GM18873 (cell line): ENCODE results near the gene RASIP1.
"Not testable (repeated sequence)": the region's sequence is repeated elsewhere in the genome, so short reads cannot be mapped to it uniquely, and the experiment has no call there.

Source experiments
- ATAC-seq: cut with Tn5 transposase; IDR thresholded peaks from one replicate; pipeline ENCODE4 v1.9.1; 2021; ENCODE audit warnings: mild to moderate bottlenecking, moderate library complexity, moderate number of reproducible peaks; ENCODE audit not compliant: unreplicated experiment, low FRiP score

The RASIP1 gene

GRCh38 chr19:48737360-48737998, 2.9 kb downstream of the RASIP1 start:
- no peak for ATAC-seq

- no peak for ATAC-seq
Measured at GRCh38 chr19:48735031-48735615, 5.3 kb downstream of the RASIP1 start.

GRCh38 chr19:48734625-48735024, 5.8 kb downstream of the RASIP1 start:
- ATAC-seq = no peak

- no peak for ATAC-seq
Measured at GRCh38 chr19:48731452-48731851, 9.0 kb downstream of the RASIP1 start.

- ATAC-seq = no peak
Measured at GRCh38 chr19:48728911-48729664, 11.3 kb downstream of the RASIP1 start.

GRCh38 chr19:48726556-48726955, 13.9 kb downstream of the RASIP1 start:
- no peak for ATAC-seq

- ATAC-seq = no peak
Measured at GRCh38 chr19:48724796-48725753, 15.3 kb downstream of the RASIP1 start.

- no peak for ATAC-seq
Measured at GRCh38 chr19:48722196-48722708, 18.2 kb downstream of the RASIP1 start.

GRCh38 chr19:48720613-48721296, 19.7 kb downstream of the RASIP1 start:
- peak; percentile 70 for ATAC-seq

- ATAC-seq = no peak
Measured at GRCh38 chr19:48720251-48720612, 20.2 kb downstream of the RASIP1 start.

- no peak for ATAC-seq
Measured at GRCh38 chr19:48719263-48720171, 20.9 kb downstream of the RASIP1 start, which contains the start of gene MAMSTR. Gene MAMSTR, minus strand, starts transcription at chr19:48719725. Its CDS starts 694 bp downstream, at chr19:48719031.

GRCh38 chr19:48718711-48719231, 21.6 kb downstream of the RASIP1 start:
- no peak for ATAC-seq

GRCh38 chr19:48718106-48718505, 22.3 kb downstream of the RASIP1 start:
- not testable (repeated sequence) for ATAC-seq

- ATAC-seq = no peak
Measured at GRCh38 chr19:48716562-48717291, 23.7 kb downstream of the RASIP1 start.

- ATAC-seq = no peak
Measured at GRCh38 chr19:48715681-48716171, 24.7 kb downstream of the RASIP1 start.

- ATAC-seq = no peak
Measured at GRCh38 chr19:48714759-48715675, 25.4 kb downstream of the RASIP1 start.
